Thyroid gland (tissue), 4 donors: Measurements from ENCODE around the gene PLSCR1.

Experiments used
- POLR2A ChIP-seq, 2 donors: fragments of 450-650 bp; IDR thresholded peaks; one replicate each; pipeline ENCODE4 v1.6.1; 2017; ENCODE audit warnings: antibody characterized with exemption in 2 of 2, mild to moderate bottlenecking in 2 of 2, moderate library complexity in 1 of 2
- TF ChIP-seq, protein P1 (sequence below), 6 experiments: fragments of 200-600 bp in 3 of 6; fragments of 450-650 bp in 3 of 6; sonication (generic) in 3 of 6; IDR thresholded peaks; one replicate each; pipeline ENCODE4 v1.5.1; 2016 to 2019; ENCODE audit warnings: antibody characterized with exemption in 6 of 6, mild to moderate bottlenecking in 2 of 6, inconsistent platforms in 1 of 6, moderate library complexity in 1 of 6

- TF ChIP-seq, protein P1, sequence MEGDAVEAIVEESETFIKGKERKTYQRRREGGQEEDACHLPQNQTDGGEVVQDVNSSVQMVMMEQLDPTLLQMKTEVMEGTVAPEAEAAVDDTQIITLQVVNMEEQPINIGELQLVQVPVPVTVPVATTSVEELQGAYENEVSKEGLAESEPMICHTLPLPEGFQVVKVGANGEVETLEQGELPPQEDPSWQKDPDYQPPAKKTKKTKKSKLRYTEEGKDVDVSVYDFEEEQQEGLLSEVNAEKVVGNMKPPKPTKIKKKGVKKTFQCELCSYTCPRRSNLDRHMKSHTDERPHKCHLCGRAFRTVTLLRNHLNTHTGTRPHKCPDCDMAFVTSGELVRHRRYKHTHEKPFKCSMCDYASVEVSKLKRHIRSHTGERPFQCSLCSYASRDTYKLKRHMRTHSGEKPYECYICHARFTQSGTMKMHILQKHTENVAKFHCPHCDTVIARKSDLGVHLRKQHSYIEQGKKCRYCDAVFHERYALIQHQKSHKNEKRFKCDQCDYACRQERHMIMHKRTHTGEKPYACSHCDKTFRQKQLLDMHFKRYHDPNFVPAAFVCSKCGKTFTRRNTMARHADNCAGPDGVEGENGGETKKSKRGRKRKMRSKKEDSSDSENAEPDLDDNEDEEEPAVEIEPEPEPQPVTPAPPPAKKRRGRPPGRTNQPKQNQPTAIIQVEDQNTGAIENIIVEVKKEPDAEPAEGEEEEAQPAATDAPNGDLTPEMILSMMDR (IDR thresholded peaks at IDR 0.05) = no peak
- TF ChIP-seq POLR2A (IDR thresholded peaks at IDR 0.05) = no peak
Observed at GRCh38 chr3:146547235-146547835, 2.9 kb upstream of the PLSCR1 start.
